MM.1S (cell line): ENCODE results near the gene ZNF81.
"Not testable (repeated sequence)": the region's sequence is repeated elsewhere in the genome, so short reads cannot be mapped to it uniquely, and the experiment has no call there.

ENCODE experiments used
- DNase-seq: peaks from one replicate; pipeline ENCODE4 v3.0.0-alpha.2; 2015
- H2AFZ ChIP-seq: fragments of 300-600 bp; sonication (generic); 2 replicates; pipeline ENCODE4 v1.6.0; 2016; ENCODE audit warnings: antibody characterized with exemption, low read length
- H3F3A ChIP-seq: fragments of 300-600 bp; sonication (generic); 2 replicates; pipeline ENCODE4 v1.6.1; 2016; ENCODE audit warnings: mild to moderate bottlenecking, antibody characterized with exemption, low read length, moderate library complexity, mixed read lengths; ENCODE audit not compliant: insufficient read depth
- H3K27ac ChIP-seq: fragments of 300-600 bp; sonication (generic); 2 replicates; pipeline ENCODE4 v1.5.1; 2016; ENCODE audit warnings: mild to moderate bottlenecking, low read length
- H3K27me3 ChIP-seq: fragments of 300-600 bp; sonication (generic); replicated peaks from 2 replicates; pipeline ENCODE4 v1.6.0; 2016; ENCODE audit warnings: low read length; ENCODE audit not compliant: insufficient read depth
- H3K36me3 ChIP-seq: fragments of 300-600 bp; sonication (generic); replicated peaks from 2 replicates; pipeline ENCODE4 v1.6.1; 2016; ENCODE audit warnings: mild to moderate bottlenecking, low read length, mixed read lengths; ENCODE audit not compliant: insufficient read depth
- H3K4me1 ChIP-seq: fragments of 300-600 bp; sonication (generic); 2 replicates; pipeline ENCODE4 v1.6.1; 2016; ENCODE audit warnings: low read length, mixed read lengths
- H3K4me2 ChIP-seq: fragments of 300-600 bp; sonication (generic); 2 replicates; pipeline ENCODE4 v1.6.0; 2016; ENCODE audit warnings: low read depth, low read length
- H3K4me3 ChIP-seq: fragments of 300-600 bp; sonication (generic); 2 replicates; pipeline ENCODE4 v1.5.1; 2016; ENCODE audit warnings: low read length, mixed read lengths
- H3K79me2 ChIP-seq: fragments of 300-600 bp; sonication (generic); 2 replicates; pipeline ENCODE4 v1.6.1; 2016; ENCODE audit warnings: mixed run types, low read length, mixed read lengths
- H3K9ac ChIP-seq: fragments of 300-600 bp; sonication (generic); 2 replicates; pipeline ENCODE4 v1.6.1; 2016; ENCODE audit warnings: low read length, mixed read lengths
- H3K9me2 ChIP-seq: fragments of 300-600 bp; sonication (generic); replicated peaks from 2 replicates; pipeline ENCODE4 v1.6.1; 2016; ENCODE audit warnings: mild to moderate bottlenecking, low read length, mixed read lengths; ENCODE audit not compliant: insufficient read depth
- H3K9me3 ChIP-seq: fragments of 300-600 bp; sonication (generic); replicated peaks from 2 replicates; pipeline ENCODE4 v1.6.1; 2016; ENCODE audit warnings: mild to moderate bottlenecking, low read length, mixed read lengths; ENCODE audit not compliant: insufficient read depth
- H4K20me1 ChIP-seq: fragments of 300-600 bp; sonication (generic); 2 replicates; pipeline ENCODE4 v1.6.1; 2016; ENCODE audit warnings: mild to moderate bottlenecking, low read length, moderate library complexity, mixed read lengths; ENCODE audit not compliant: insufficient read depth
- CTCF ChIP-seq: fragments of 300-600 bp; sonication (generic); IDR thresholded peaks from 2 replicates; pipeline ENCODE4 v1.5.1; 2016; ENCODE audit warnings: antibody characterized with exemption, low read length, mixed read lengths
- EZH2 ChIP-seq: fragments of 300-600 bp; sonication (generic); optimal IDR thresholded peaks from 2 replicates; pipeline ENCODE3; 2017; ENCODE audit warnings: low read depth, mild to moderate bottlenecking, antibody characterized with exemption, low read length, mixed read lengths
- EZH2phosphoT487 ChIP-seq: fragments of 300-600 bp; sonication (generic); IDR thresholded peaks from 2 replicates; pipeline ENCODE4 v1.6.1; 2018; ENCODE audit warnings: antibody characterized with exemption, low read length

ZNF81 gene

GRCh38 chrX:47958761-47959342, 122.2 kb downstream of the ZNF81 start:
- DNase-seq = no peak
- Histone ChIP-seq H3K9me3 (no peaks in the 10 kb centered on the region), H3K27ac (no peak overlapping the region), H3K9ac (no peak overlapping the region), H4K20me1 (no peaks in the 10 kb centered on the region), H3K79me2 (no peaks in the 10 kb centered on the region), H3K27me3 (no peaks in the 10 kb centered on the region), H3F3A (no peaks in the 10 kb centered on the region), H3K4me3 (no peak overlapping the region), H3K4me1 (peaks cover 4% of the 10 kb centered on the region; the same call in 1 of the 2 replicates), H2AFZ (no peak overlapping the region), H3K4me2 (no peak overlapping the region), H3K36me3 (no peaks in the 10 kb centered on the region), H3K9me2 (no peaks in the 10 kb centered on the region)
- peak; percentile 19; the same call in 1 of the 2 replicates for TF ChIP-seq CTCF
- TF ChIP-seq EZH2phosphoT487 = no peak

GRCh38 chrX:47960406-47960805, 123.7 kb downstream of the ZNF81 start:
- H3K36me3 ChIP-seq = no peaks in the 10 kb centered on the region
- TF ChIP-seq EZH2phosphoT487 (no peak), EZH2 (no peak), CTCF (no peak)
- H3K4me2 ChIP-seq = no peak overlapping the region
- no peak overlapping the region for H3K4me3 ChIP-seq
- no peak overlapping the region for H2AFZ ChIP-seq
- DNase-seq = no peak
- H3K27me3 ChIP-seq = no peaks in the 10 kb centered on the region
- H3K27ac ChIP-seq = no peak overlapping the region
- no peaks in the 10 kb centered on the region for H3K9me3 ChIP-seq
- no peak overlapping the region for H3K9ac ChIP-seq
- no peaks in the 10 kb centered on the region for H3K9me2 ChIP-seq
- H3K79me2 ChIP-seq = no peaks in the 10 kb centered on the region
- H3K4me1 ChIP-seq = peaks cover 4% of the 10 kb centered on the region; the same call in 1 of the 2 replicates
- no peaks in the 10 kb centered on the region for H4K20me1 ChIP-seq
- no peaks in the 10 kb centered on the region for H3F3A ChIP-seq

- H3K27ac ChIP-seq, H3K4me2 ChIP-seq, H4K20me1 ChIP-seq, DNase-seq, H3K4me3 ChIP-seq, H3K79me2 ChIP-seq, H3K27me3 ChIP-seq, H3K36me3 ChIP-seq, H3K9me2 ChIP-seq, H2AFZ ChIP-seq, H3K9ac ChIP-seq, H3F3A ChIP-seq, H3K9me3 ChIP-seq, H3K4me1 ChIP-seq: not testable (repeated sequence)
Observed at GRCh38 chrX:47961830-47962229, 125.1 kb downstream of the ZNF81 start.

GRCh38 chrX:47965526-47965925, 128.8 kb downstream of the ZNF81 start:
- DNase-seq, H3K36me3 ChIP-seq, H3K9me3 ChIP-seq, H4K20me1 ChIP-seq, H3K27ac ChIP-seq, H3K4me3 ChIP-seq, H3K4me2 ChIP-seq, H3K4me1 ChIP-seq, H3K9ac ChIP-seq, H3K79me2 ChIP-seq, H3F3A ChIP-seq, H2AFZ ChIP-seq, H3K9me2 ChIP-seq, H3K27me3 ChIP-seq: not testable (repeated sequence)
